HepG2 (cell line): ENCODE results near the gene RRP36. TPM values are rescaled to one million over a fixed set of nuclear protein-coding genes. Genes with fewer than 3 reads are reported as not detected.
A peak's percentile ranks its signal among the peaks of the same experiment; 100 is the strongest.

ENCODE experiments used
- ADNP ChIP-seq: sonication (generic); formaldehyde crosslinking; IDR thresholded peaks from 2 replicates; pipeline ENCODE4 v1.4.0; 2020; ENCODE audit warnings: missing genetic modification reagents
- HNRNPLL ChIP-seq: fragments of 200-400 bp; formaldehyde crosslinking; IDR thresholded peaks from 2 replicates; pipeline ENCODE4 v1.6.1; 2017; ENCODE audit warnings: mild to moderate bottlenecking, low read depth, low read length; ENCODE audit not compliant: poor library complexity, severe bottlenecking
- ISL2 ChIP-seq: sonication (generic); formaldehyde crosslinking; IDR thresholded peaks from 2 replicates; pipeline ENCODE4 v1.5.0; 2020; ENCODE audit warnings: missing genetic modification reagents
- KDM3A ChIP-seq: IDR thresholded peaks from 2 replicates; pipeline ENCODE4 v1.6.1; 2018; ENCODE audit warnings: low read depth, missing compliant biosample characterization
- KDM5A ChIP-seq: fragments of 200-600 bp; sonication (generic); IDR thresholded peaks from 2 replicates; pipeline ENCODE4 v1.7.0; 2018; ENCODE audit warnings: antibody characterized with exemption, mild to moderate bottlenecking, low read length, borderline replicate concordance
- LCORL ChIP-seq, 2 experiments: fragments of 450-650 bp in 1 of 2; sonication (generic) in 1 of 2; formaldehyde crosslinking in 1 of 2; IDR thresholded peaks; 2 replicates each; pipeline versions ENCODE4 v1.5.0 to v1.6.1; 2017 to 2020; ENCODE audit warnings: antibody characterized with exemption in 1 of 2, missing genetic modification reagents in 1 of 2
- MEIS1 ChIP-seq: sonication (generic); formaldehyde crosslinking; IDR thresholded peaks from 2 replicates; pipeline ENCODE4 v1.9.0; 2021; ENCODE audit warnings: mild to moderate bottlenecking, missing genetic modification reagents, moderate library complexity, borderline replicate concordance
- NFIB ChIP-seq: sonication (generic); formaldehyde crosslinking; IDR thresholded peaks from 2 replicates; pipeline ENCODE4 v1.9.0; 2021; ENCODE audit warnings: missing genetic modification reagents, mild to moderate bottlenecking, borderline replicate concordance
- NFYC ChIP-seq: IDR thresholded peaks from 2 replicates; pipeline ENCODE4 v1.6.1; 2016; ENCODE audit warnings: missing genetic modification reagents, missing compliant biosample characterization
- RARA ChIP-seq: IDR thresholded peaks from 2 replicates; pipeline ENCODE4 v1.6.1; 2016; ENCODE audit warnings: missing genetic modification reagents, missing compliant biosample characterization
- RNF2 ChIP-seq: fragments of 450-650 bp; conservative IDR thresholded peaks from 2 replicates; pipeline ENCODE4 v1.6.1; 2016; ENCODE audit warnings: low read depth
- SMAD9 ChIP-seq: sonication (generic); formaldehyde crosslinking; IDR thresholded peaks from 2 replicates; pipeline ENCODE4 v1.5.1; 2020; ENCODE audit warnings: mild to moderate bottlenecking, missing genetic modification reagents
- SMARCC2 ChIP-seq: fragments of 450-650 bp; IDR thresholded peaks from 2 replicates; pipeline ENCODE4 v1.6.1; 2017; ENCODE audit warnings: antibody characterized with exemption, mild to moderate bottlenecking
- SP140L ChIP-seq: sonication (generic); formaldehyde crosslinking; IDR thresholded peaks from 2 replicates; pipeline ENCODE4 v1.4.0; 2020; ENCODE audit warnings: missing genetic modification reagents, borderline replicate concordance
- SP4 ChIP-seq: sonication (generic); formaldehyde crosslinking; IDR thresholded peaks from 2 replicates; pipeline ENCODE4 v1.8.1; 2023; ENCODE audit warnings: mild to moderate bottlenecking, missing genetic modification reagents
- TBP ChIP-seq: sonication (generic); formaldehyde crosslinking; IDR thresholded peaks from 2 replicates; pipeline ENCODE4 v1.5.0; 2020; ENCODE audit warnings: missing genetic modification reagents
- THYN1 ChIP-seq: sonication (generic); formaldehyde crosslinking; IDR thresholded peaks from 2 replicates; pipeline ENCODE4 v1.8.1; 2023; ENCODE audit warnings: low read depth, mild to moderate bottlenecking, moderate library complexity, missing genetic modification reagents, borderline replicate concordance
- ZFY ChIP-seq: sonication (generic); formaldehyde crosslinking; IDR thresholded peaks from 2 replicates; pipeline ENCODE4 v1.4.0; 2020; ENCODE audit warnings: missing genetic modification reagents
- ZNF12 ChIP-seq: sonication (generic); formaldehyde crosslinking; IDR thresholded peaks from 2 replicates; pipeline ENCODE4 v1.5.0; 2020; ENCODE audit warnings: missing genetic modification reagents
- ZNF3 ChIP-seq: IDR thresholded peaks from 2 replicates; pipeline ENCODE4 v1.7.0; 2017; ENCODE audit warnings: inconsistent platforms
- ZNF382 ChIP-seq: sonication (generic); formaldehyde crosslinking; IDR thresholded peaks from 2 replicates; pipeline ENCODE4 v1.5.0; 2020; ENCODE audit warnings: missing genetic modification reagents, mild to moderate bottlenecking, borderline replicate concordance
- ZNF484 ChIP-seq: sonication (generic); formaldehyde crosslinking; IDR thresholded peaks from 2 replicates; pipeline ENCODE4 v1.5.1; 2020; ENCODE audit warnings: mild to moderate bottlenecking, low read depth, missing genetic modification reagents, borderline replicate concordance
- ZNF501 ChIP-seq: sonication (generic); formaldehyde crosslinking; IDR thresholded peaks from 2 replicates; pipeline ENCODE4 v1.5.1; 2020; ENCODE audit warnings: mild to moderate bottlenecking, moderate library complexity, missing genetic modification reagents
- ZNF530 ChIP-seq: sonication (generic); formaldehyde crosslinking; IDR thresholded peaks from 2 replicates; pipeline ENCODE4 v1.5.0; 2020; ENCODE audit warnings: low read depth, mild to moderate bottlenecking, missing genetic modification reagents
- ZNF75D ChIP-seq: sonication (generic); formaldehyde crosslinking; IDR thresholded peaks from 2 replicates; pipeline ENCODE4 v1.8.1; 2023; ENCODE audit warnings: missing genetic modification reagents, mild to moderate bottlenecking, borderline replicate concordance
- polyA plus RNA-seq, 8 experiments: library from polyadenylated mRNA; depleted of rRNA in 3 of 8; stranded (reverse) in 7 of 8; unstranded in 1 of 8; fragments of >200 nt; fragmentation: Illumina TruSeq in 4 of 8; extraction: Trizol in 4 of 8; gene quantifications; 2 replicates each; pipeline versions ENCODE4 v1.2.1 to v1.2.3, GENCODE V29; 2011 to 2016; ENCODE audit warnings: low read depth in 4 of 8, missing spikeins in 1 of 8, mixed read lengths in 1 of 8; ENCODE audit not compliant: insufficient read depth in 1 of 8
- total RNA-seq, 5 experiments: library from RNA; depleted of rRNA; stranded (reverse); fragments of >200 nt; fragmentation: Illumina TruSeq; extraction: Trizol; gene quantifications; 2 replicates each; pipeline ENCODE4 v1.2.3, GENCODE V29; 2016; ENCODE audit warnings: low read depth in 1 of 5
- TF ChIP-seq, protein P1 (sequence below): sonication (generic); formaldehyde crosslinking; IDR thresholded peaks from 2 replicates; pipeline ENCODE4 v1.4.0; 2020; ENCODE audit warnings: missing genetic modification reagents, borderline replicate concordance
- TF ChIP-seq, protein P2 (sequence below): sonication (generic); formaldehyde crosslinking; IDR thresholded peaks from 2 replicates; pipeline ENCODE4 v1.5.0; 2020; ENCODE audit warnings: missing genetic modification reagents, mild to moderate bottlenecking, borderline replicate concordance
- TF ChIP-seq, protein P3 (sequence below): IDR thresholded peaks from 2 replicates; pipeline ENCODE4 v1.6.1; 2016; ENCODE audit warnings: mild to moderate bottlenecking, missing biosample characterization, missing genetic modification reagents
- TF ChIP-seq, protein P4 (sequence below): sonication (generic); formaldehyde crosslinking; IDR thresholded peaks from 2 replicates; pipeline ENCODE4 v1.8.1; 2023; ENCODE audit warnings: mild to moderate bottlenecking, missing genetic modification reagents, borderline replicate concordance

RRP36 gene
- total and polyA plus RNA-seq, 2 of the 13 experiments (the other 11 are each of a cell fraction or from before 2014, with no cell fraction given) = 29.5 to 144 TPM

DNA sequence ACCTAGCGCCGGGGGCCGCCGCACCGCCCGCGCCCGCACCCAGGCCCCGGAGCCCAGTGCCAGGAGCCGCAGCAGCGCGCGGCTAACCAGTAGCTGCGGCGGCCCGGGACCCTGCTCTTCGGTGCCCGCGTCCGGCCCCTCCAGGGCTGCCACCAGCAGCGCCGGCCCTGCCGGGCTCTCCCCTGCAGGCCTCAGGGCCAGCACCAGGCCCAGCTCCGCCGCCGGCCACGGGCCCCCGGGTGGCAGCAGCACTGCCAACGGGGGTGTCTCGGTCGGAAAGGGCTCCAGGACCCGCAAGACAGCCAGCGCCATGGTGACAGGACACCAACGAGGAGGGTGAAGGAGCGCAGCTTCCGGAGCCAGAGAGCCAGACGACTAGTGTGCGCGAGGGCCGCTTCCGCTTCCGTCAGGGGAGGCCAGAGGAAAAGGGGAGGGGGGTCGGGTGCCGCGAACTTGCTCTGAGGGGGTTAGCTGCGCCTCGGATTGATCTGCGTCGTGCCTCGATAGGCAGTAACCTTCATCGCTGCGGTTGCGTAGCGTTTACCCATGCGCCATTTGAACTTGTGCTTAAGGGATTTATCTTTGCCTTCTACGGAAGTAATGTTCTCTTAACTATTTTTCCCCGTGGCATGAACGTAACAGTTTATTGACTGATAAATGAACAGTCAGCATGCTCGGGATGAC is 42.4 kb upstream of the RRP36 start, which contains the start of gene PEX6 (continued):
- TF ChIP-seq ZNF382 (no peak), LCORL (IDR thresholded peaks at IDR 0.05) (no peak), LCORL (CRISPR knock-in tag; IDR thresholded peaks at IDR 0.05) (peak; percentile 66; the same call in 1 of the 2 replicates), SMAD9 (CRISPR knock-in tag) (peak; percentile 88; the same call in 1 of the 2 replicates), ZNF3 (CRISPR knock-in tag) (no peak), ZNF501 (CRISPR knock-in tag) (peak; percentile 86; the same call in 1 of the 2 replicates), RARA (CRISPR knock-in tag) (no peak), RNF2 (0 out of 2 replicates have a peak, but pooled peaks have one; percentile 30), SMARCC2 (no peak), ADNP (CRISPR knock-in tag) (no peak), ZNF484 (CRISPR knock-in tag) (no peak), ZNF530 (CRISPR knock-in tag) (no peak), THYN1 (no peak), KDM5A (peak; percentile 72), ZNF12 (peak; percentile 64; the same call in 1 of the 2 replicates), SP140L (0 out of 2 replicates have a peak, but pooled peaks have one; percentile 58), ZFY (CRISPR knock-in tag) (peak; percentile 89), NFYC (CRISPR knock-in tag) (peak; percentile 36; the same call in 1 of the 2 replicates), ZNF75D (CRISPR knock-in tag) (no peak), ISL2 (CRISPR knock-in tag) (peak; percentile 48), NFIB (CRISPR knock-in tag) (no peak), TBP (no peak), HNRNPLL (peak; percentile 98), SP4 (peak; percentile 47), MEIS1 (CRISPR knock-in tag) (peak; percentile 66; the same call in 1 of the 2 replicates), KDM3A (peak; percentile 69; the same call in 1 of the 2 replicates)
- TF ChIP-seq, protein P1, sequence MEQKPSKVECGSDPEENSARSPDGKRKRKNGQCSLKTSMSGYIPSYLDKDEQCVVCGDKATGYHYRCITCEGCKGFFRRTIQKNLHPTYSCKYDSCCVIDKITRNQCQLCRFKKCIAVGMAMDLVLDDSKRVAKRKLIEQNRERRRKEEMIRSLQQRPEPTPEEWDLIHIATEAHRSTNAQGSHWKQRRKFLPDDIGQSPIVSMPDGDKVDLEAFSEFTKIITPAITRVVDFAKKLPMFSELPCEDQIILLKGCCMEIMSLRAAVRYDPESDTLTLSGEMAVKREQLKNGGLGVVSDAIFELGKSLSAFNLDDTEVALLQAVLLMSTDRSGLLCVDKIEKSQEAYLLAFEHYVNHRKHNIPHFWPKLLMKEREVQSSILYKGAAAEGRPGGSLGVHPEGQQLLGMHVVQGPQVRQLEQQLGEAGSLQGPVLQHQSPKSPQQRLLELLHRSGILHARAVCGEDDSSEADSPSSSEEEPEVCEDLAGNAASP (CRISPR knock-in tag) = peak; percentile 55; the same call in 1 of the 2 replicates
- TF ChIP-seq, protein P2, sequence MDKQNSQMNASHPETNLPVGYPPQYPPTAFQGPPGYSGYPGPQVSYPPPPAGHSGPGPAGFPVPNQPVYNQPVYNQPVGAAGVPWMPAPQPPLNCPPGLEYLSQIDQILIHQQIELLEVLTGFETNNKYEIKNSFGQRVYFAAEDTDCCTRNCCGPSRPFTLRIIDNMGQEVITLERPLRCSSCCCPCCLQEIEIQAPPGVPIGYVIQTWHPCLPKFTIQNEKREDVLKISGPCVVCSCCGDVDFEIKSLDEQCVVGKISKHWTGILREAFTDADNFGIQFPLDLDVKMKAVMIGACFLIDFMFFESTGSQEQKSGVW (CRISPR knock-in tag) = peak; percentile 84; the same call in 1 of the 2 replicates
- TF ChIP-seq, protein P3, sequence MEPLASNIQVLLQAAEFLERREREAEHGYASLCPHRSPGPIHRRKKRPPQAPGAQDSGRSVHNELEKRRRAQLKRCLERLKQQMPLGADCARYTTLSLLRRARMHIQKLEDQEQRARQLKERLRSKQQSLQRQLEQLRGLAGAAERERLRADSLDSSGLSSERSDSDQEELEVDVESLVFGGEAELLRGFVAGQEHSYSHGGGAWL (CRISPR knock-in tag) = 0 out of 2 replicates have a peak, but pooled peaks have one; percentile 33
- TF ChIP-seq, protein P4, sequence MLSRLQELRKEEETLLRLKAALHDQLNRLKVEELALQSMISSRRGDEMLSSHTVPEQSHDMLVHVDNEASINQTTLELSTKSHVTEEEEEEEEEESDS (CRISPR knock-in tag) = 0 out of 2 replicates have a peak, but pooled peaks have one; percentile 6
